Myocyte (in vitro differentiated cells): Measurements from ENCODE around the gene DDX53. TPM values are rescaled to one million over a fixed set of nuclear protein-coding genes. Genes with fewer than 3 reads are reported as not detected.

ENCODE experiments used
- DNase-seq: peaks from one replicate; pipeline ENCODE4 v3.0.0-alpha.2; 2012; ENCODE audit warnings: low read depth
- total RNA-seq: library from RNA; depleted of rRNA; stranded (reverse); fragments of >200 nt; gene quantifications from 2 replicates; pipeline ENCODE4 v1.2.3, GENCODE V29; 2014

DDX53 gene
- total RNA-seq, 1 donor from 2014 or later: not detected

GRCh38 chrX:23048806-23049573 is 49.2 kb downstream of the DDX53 start:
- DNase-seq: no peak

GRCh38 chrX:23052324-23052723 is 52.6 kb downstream of the DDX53 start:
- DNase-seq: no peak
